WTC11 (cell line): ENCODE results near the gene ARHGAP35. TPM values are rescaled to one million over a fixed set of nuclear protein-coding genes. Genes with fewer than 3 reads are reported as not detected.

ENCODE experiments used
- CREB1 ChIP-seq: sonication (generic); formaldehyde crosslinking; IDR thresholded peaks from 2 replicates; pipeline ENCODE4 v1.8.0; 2023; ENCODE audit warnings: mild to moderate bottlenecking, missing genetic modification reagents
- ESRRA ChIP-seq: sonication (generic); formaldehyde crosslinking; IDR thresholded peaks from 2 replicates; pipeline ENCODE4 v1.8.1; 2022; ENCODE audit warnings: mild to moderate bottlenecking, missing genetic modification reagents, borderline replicate concordance
- FOXP1 ChIP-seq: sonication (generic); formaldehyde crosslinking; IDR thresholded peaks from 2 replicates; pipeline ENCODE4 v1.8.0; 2022; ENCODE audit warnings: missing genetic modification reagents, mild to moderate bottlenecking, moderate library complexity, borderline replicate concordance
- GABPB1 ChIP-seq: sonication (generic); formaldehyde crosslinking; IDR thresholded peaks from 2 replicates; pipeline ENCODE4 v1.8.1; 2023; ENCODE audit warnings: mild to moderate bottlenecking, missing genetic modification reagents
- GTF2I ChIP-seq: fragments of 250-450 bp; sonication (Bioruptor Pico); conservative IDR thresholded peaks from 2 replicates; pipeline ENCODE4 v1.4.0; 2021; ENCODE audit warnings: mild to moderate bottlenecking
- HMGA2 ChIP-seq: fragments of 250-450 bp; sonication (Bioruptor Pico); IDR thresholded peaks from 2 replicates; pipeline ENCODE4 v1.4.0; 2021; ENCODE audit warnings: mild to moderate bottlenecking, moderate library complexity
- IRF2 ChIP-seq: sonication (generic); formaldehyde crosslinking; IDR thresholded peaks from 2 replicates; pipeline ENCODE4 v1.8.0; 2022; ENCODE audit warnings: low read depth, missing genetic modification reagents, borderline replicate concordance
- NFE2L1 ChIP-seq: sonication (generic); formaldehyde crosslinking; IDR thresholded peaks from 2 replicates; pipeline ENCODE4 v1.8.1; 2023; ENCODE audit warnings: missing genetic modification reagents
- NFYB ChIP-seq: sonication (generic); formaldehyde crosslinking; conservative IDR thresholded peaks from 2 replicates; pipeline ENCODE4 v1.8.0; 2022; ENCODE audit warnings: low read depth, missing genetic modification reagents
- SP1 ChIP-seq: sonication (generic); formaldehyde crosslinking; conservative IDR thresholded peaks from 2 replicates; pipeline ENCODE4 v1.8.1; 2022; ENCODE audit warnings: missing genetic modification reagents
- TEAD4 ChIP-seq: sonication (generic); formaldehyde crosslinking; IDR thresholded peaks from 2 replicates; pipeline ENCODE4 v1.8.0; 2022; ENCODE audit warnings: mild to moderate bottlenecking, missing genetic modification reagents
- TP53 ChIP-seq: sonication (generic); formaldehyde crosslinking; IDR thresholded peaks from 2 replicates; pipeline ENCODE4 v1.8.1; 2023; ENCODE audit warnings: mild to moderate bottlenecking, missing genetic modification reagents
- ZBTB21 ChIP-seq: sonication (generic); formaldehyde crosslinking; IDR thresholded peaks from 2 replicates; pipeline ENCODE4 v1.8.1; 2023; ENCODE audit warnings: mild to moderate bottlenecking, missing genetic modification reagents, borderline replicate concordance
- ZNF121 ChIP-seq: sonication (generic); formaldehyde crosslinking; IDR thresholded peaks from 2 replicates; pipeline ENCODE4 v1.8.0; 2023; ENCODE audit warnings: missing genetic modification reagents
- ZNF138 ChIP-seq: sonication (generic); formaldehyde crosslinking; conservative IDR thresholded peaks from 2 replicates; pipeline ENCODE4 v1.8.1; 2022; ENCODE audit warnings: mild to moderate bottlenecking, moderate library complexity, missing genetic modification reagents
- ZNF263 ChIP-seq: sonication (generic); formaldehyde crosslinking; IDR thresholded peaks from 2 replicates; pipeline ENCODE4 v1.8.1; 2022; ENCODE audit warnings: low read depth, mild to moderate bottlenecking, moderate library complexity, missing genetic modification reagents
- ZNF423 ChIP-seq: fragments of 250-450 bp; sonication (Bioruptor Pico); IDR thresholded peaks from 2 replicates; pipeline ENCODE4 v2.1.2; 2022; ENCODE audit warnings: mild to moderate bottlenecking, moderate library complexity
- ZNF671 ChIP-seq: fragments of 250-450 bp; sonication (Bioruptor Pico); IDR thresholded peaks from 2 replicates; pipeline ENCODE4 v1.8.0; 2021; ENCODE audit warnings: mild to moderate bottlenecking
- total RNA-seq: library from RNA; stranded (reverse); gene quantifications from 3 replicates; pipeline ENCODE4 v1.2.3, GENCODE V29; 2021
- TF ChIP-seq, protein P1 (sequence below): sonication (generic); formaldehyde crosslinking; IDR thresholded peaks from 2 replicates; pipeline ENCODE4 v1.8.1; 2023; ENCODE audit warnings: mild to moderate bottlenecking, moderate library complexity, missing genetic modification reagents
- TF ChIP-seq, protein P2 (sequence below): sonication (generic); formaldehyde crosslinking; IDR thresholded peaks from 2 replicates; pipeline ENCODE4 v1.8.0; 2022; ENCODE audit warnings: mild to moderate bottlenecking, missing genetic modification reagents
- TF ChIP-seq, protein P3 (sequence below): sonication (generic); formaldehyde crosslinking; IDR thresholded peaks from 2 replicates; pipeline ENCODE4 v1.8.0; 2023; ENCODE audit warnings: missing genetic modification reagents, mild to moderate bottlenecking, borderline replicate concordance
- TF ChIP-seq, protein P4 (sequence below): sonication (generic); formaldehyde crosslinking; IDR thresholded peaks from 2 replicates; pipeline ENCODE4 v1.8.0; 2022; ENCODE audit warnings: mild to moderate bottlenecking, missing genetic modification reagents
- TF ChIP-seq, protein P5 (sequence below): sonication (generic); formaldehyde crosslinking; IDR thresholded peaks from 2 replicates; pipeline ENCODE4 v1.8.1; 2022; ENCODE audit warnings: low read depth, missing genetic modification reagents, borderline replicate concordance
- TF ChIP-seq, protein P6 (sequence below): sonication (generic); formaldehyde crosslinking; IDR thresholded peaks from 2 replicates; pipeline ENCODE4 v1.8.1; 2023; ENCODE audit warnings: mild to moderate bottlenecking, missing genetic modification reagents
- TF ChIP-seq, protein P7 (sequence below): sonication (generic); formaldehyde crosslinking; IDR thresholded peaks from 2 replicates; pipeline ENCODE4 v1.8.0; 2022; ENCODE audit warnings: missing genetic modification reagents

ARHGAP35 gene
- total RNA-seq, 1 experiment from 2014 or later: 56.3 TPM

DNA sequence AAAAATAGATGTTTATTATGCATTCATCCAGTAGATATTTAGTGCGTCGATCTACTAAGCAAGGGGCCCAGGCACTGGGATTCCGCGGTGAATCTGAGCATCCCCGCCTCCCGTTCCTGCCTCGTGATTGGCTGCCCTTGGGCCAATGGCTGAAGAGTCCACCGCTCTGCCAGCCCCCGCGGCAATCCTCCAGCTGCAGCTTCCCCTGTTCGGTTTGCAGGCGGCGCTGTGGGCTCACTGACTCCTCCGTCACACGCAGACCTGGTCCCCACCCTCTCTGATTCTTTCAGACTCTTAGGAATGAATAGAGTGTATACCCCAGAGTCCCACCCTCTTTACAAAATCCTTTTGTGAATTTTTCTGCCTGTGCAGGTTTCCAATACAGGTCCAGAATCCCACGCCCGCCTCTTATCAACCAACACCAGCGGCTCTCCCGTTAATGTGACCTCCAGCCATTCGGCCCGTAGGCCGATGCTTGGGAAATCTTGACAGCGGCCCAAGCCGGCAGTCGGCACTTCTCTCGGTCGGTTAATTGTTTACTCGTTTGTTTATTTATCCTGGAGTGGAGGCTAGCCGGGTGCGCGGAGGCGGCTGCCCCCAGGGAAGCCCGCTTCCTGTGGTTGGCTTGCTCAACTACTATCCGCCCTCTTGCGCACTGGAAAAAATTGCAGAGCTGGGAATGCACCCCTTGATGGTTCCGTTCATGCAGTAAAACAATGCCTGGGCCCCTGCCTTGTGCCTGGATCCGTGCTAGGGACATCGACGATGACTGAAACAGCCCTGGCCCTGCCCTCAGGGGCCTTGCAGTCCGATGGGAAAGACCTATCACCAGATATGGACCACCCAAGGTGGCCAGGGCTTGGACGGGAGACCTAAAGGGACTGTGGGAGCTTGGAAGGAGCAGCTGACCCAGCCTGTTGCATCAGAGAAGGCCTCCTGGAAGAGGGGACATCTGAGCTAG lies 4.5 kb upstream of the ARHGAP35 start (continued):
- TF ChIP-seq, protein P1, sequence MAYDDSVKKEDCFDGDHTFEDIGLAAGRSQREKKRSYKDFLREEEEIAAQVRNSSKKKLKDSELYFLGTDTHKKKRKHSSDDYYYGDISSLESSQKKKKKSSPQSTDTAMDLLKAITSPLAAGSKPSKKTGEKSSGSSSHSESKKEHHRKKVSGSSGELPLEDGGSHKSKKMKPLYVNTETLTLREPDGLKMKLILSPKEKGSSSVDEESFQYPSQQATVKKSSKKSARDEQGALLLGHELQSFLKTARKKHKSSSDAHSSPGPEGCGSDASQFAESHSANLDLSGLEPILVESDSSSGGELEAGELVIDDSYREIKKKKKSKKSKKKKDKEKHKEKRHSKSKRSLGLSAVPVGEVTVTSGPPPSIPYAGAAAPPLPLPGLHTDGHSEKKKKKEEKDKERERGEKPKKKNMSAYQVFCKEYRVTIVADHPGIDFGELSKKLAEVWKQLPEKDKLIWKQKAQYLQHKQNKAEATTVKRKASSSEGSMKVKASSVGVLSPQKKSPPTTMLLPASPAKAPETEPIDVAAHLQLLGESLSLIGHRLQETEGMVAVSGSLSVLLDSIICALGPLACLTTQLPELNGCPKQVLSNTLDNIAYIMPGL (CRISPR knock-in tag): 0 out of 2 replicates have a peak, but pooled peaks have one; percentile 28
- TF ChIP-seq SP1 (0 out of 2 replicates have a peak, but pooled peaks have one; percentile 31), ZNF423 (CRISPR knock-in tag) (no peak), NFE2L1 (peak; percentile 18; the same call in 1 of the 2 replicates), TEAD4 (CRISPR knock-in tag) (no peak), ESRRA (CRISPR knock-in tag) (no peak), ZNF121 (CRISPR knock-in tag) (no peak), ZNF263 (CRISPR knock-in tag) (no peak), HMGA2 (no peak), ZNF671 (CRISPR knock-in tag) (no peak), FOXP1 (CRISPR knock-in tag) (no peak), IRF2 (CRISPR knock-in tag) (no peak), TP53 (CRISPR knock-in tag) (no peak), CREB1 (CRISPR knock-in tag) (no peak), ZNF138 (CRISPR knock-in tag) (no peak), GTF2I (no peak), ZBTB21 (CRISPR knock-in tag) (no peak), GABPB1 (CRISPR knock-in tag) (0 out of 2 replicates have a peak, but pooled peaks have one; percentile 60), NFYB (CRISPR knock-in tag) (peak; percentile 61)
- TF ChIP-seq, protein P2, sequence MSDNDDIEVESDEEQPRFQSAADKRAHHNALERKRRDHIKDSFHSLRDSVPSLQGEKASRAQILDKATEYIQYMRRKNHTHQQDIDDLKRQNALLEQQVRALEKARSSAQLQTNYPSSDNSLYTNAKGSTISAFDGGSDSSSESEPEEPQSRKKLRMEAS (CRISPR knock-in tag): no peak
- TF ChIP-seq, protein P3, sequence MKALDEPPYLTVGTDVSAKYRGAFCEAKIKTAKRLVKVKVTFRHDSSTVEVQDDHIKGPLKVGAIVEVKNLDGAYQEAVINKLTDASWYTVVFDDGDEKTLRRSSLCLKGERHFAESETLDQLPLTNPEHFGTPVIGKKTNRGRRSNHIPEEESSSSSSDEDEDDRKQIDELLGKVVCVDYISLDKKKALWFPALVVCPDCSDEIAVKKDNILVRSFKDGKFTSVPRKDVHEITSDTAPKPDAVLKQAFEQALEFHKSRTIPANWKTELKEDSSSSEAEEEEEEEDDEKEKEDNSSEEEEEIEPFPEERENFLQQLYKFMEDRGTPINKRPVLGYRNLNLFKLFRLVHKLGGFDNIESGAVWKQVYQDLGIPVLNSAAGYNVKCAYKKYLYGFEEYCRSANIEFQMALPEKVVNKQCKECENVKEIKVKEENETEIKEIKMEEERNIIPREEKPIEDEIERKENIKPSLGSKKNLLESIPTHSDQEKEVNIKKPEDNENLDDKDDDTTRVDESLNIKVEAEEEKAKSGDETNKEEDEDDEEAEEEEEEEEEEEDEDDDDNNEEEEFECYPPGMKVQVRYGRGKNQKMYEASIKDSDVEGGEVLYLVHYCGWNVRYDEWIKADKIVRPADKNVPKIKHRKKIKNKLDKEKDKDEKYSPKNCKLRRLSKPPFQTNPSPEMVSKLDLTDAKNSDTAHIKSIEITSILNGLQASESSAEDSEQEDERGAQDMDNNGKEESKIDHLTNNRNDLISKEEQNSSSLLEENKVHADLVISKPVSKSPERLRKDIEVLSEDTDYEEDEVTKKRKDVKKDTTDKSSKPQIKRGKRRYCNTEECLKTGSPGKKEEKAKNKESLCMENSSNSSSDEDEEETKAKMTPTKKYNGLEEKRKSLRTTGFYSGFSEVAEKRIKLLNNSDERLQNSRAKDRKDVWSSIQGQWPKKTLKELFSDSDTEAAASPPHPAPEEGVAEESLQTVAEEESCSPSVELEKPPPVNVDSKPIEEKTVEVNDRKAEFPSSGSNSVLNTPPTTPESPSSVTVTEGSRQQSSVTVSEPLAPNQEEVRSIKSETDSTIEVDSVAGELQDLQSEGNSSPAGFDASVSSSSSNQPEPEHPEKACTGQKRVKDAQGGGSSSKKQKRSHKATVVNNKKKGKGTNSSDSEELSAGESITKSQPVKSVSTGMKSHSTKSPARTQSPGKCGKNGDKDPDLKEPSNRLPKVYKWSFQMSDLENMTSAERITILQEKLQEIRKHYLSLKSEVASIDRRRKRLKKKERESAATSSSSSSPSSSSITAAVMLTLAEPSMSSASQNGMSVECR (CRISPR knock-in tag): no peak
- TF ChIP-seq, protein P4, sequence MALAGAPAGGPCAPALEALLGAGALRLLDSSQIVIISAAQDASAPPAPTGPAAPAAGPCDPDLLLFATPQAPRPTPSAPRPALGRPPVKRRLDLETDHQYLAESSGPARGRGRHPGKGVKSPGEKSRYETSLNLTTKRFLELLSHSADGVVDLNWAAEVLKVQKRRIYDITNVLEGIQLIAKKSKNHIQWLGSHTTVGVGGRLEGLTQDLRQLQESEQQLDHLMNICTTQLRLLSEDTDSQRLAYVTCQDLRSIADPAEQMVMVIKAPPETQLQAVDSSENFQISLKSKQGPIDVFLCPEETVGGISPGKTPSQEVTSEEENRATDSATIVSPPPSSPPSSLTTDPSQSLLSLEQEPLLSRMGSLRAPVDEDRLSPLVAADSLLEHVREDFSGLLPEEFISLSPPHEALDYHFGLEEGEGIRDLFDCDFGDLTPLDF (CRISPR knock-in tag): no peak
- TF ChIP-seq, protein P5, sequence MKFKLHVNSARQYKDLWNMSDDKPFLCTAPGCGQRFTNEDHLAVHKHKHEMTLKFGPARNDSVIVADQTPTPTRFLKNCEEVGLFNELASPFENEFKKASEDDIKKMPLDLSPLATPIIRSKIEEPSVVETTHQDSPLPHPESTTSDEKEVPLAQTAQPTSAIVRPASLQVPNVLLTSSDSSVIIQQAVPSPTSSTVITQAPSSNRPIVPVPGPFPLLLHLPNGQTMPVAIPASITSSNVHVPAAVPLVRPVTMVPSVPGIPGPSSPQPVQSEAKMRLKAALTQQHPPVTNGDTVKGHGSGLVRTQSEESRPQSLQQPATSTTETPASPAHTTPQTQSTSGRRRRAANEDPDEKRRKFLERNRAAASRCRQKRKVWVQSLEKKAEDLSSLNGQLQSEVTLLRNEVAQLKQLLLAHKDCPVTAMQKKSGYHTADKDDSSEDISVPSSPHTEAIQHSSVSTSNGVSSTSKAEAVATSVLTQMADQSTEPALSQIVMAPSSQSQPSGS: no peak
- TF ChIP-seq, protein P6, sequence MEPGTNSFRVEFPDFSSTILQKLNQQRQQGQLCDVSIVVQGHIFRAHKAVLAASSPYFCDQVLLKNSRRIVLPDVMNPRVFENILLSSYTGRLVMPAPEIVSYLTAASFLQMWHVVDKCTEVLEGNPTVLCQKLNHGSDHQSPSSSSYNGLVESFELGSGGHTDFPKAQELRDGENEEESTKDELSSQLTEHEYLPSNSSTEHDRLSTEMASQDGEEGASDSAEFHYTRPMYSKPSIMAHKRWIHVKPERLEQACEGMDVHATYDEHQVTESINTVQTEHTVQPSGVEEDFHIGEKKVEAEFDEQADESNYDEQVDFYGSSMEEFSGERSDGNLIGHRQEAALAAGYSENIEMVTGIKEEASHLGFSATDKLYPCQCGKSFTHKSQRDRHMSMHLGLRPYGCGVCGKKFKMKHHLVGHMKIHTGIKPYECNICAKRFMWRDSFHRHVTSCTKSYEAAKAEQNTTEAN (CRISPR knock-in tag): no peak
- TF ChIP-seq, protein P7, sequence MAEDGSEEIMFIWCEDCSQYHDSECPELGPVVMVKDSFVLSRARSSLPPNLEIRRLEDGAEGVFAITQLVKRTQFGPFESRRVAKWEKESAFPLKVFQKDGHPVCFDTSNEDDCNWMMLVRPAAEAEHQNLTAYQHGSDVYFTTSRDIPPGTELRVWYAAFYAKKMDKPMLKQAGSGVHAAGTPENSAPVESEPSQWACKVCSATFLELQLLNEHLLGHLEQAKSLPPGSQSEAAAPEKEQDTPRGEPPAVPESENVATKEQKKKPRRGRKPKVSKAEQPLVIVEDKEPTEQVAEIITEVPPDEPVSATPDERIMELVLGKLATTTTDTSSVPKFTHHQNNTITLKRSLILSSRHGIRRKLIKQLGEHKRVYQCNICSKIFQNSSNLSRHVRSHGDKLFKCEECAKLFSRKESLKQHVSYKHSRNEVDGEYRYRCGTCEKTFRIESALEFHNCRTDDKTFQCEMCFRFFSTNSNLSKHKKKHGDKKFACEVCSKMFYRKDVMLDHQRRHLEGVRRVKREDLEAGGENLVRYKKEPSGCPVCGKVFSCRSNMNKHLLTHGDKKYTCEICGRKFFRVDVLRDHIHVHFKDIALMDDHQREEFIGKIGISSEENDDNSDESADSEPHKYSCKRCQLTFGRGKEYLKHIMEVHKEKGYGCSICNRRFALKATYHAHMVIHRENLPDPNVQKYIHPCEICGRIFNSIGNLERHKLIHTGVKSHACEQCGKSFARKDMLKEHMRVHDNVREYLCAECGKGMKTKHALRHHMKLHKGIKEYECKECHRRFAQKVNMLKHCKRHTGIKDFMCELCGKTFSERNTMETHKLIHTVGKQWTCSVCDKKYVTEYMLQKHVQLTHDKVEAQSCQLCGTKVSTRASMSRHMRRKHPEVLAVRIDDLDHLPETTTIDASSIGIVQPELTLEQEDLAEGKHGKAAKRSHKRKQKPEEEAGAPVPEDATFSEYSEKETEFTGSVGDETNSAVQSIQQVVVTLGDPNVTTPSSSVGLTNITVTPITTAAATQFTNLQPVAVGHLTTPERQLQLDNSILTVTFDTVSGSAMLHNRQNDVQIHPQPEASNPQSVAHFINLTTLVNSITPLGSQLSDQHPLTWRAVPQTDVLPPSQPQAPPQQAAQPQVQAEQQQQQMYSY (CRISPR knock-in tag): no peak
